GM21367 (cell line): ENCODE data around the gene PRUNE2.

ENCODE experiments used
- ATAC-seq: cut with Tn5 transposase; IDR thresholded peaks from one replicate; pipeline ENCODE4 v1.9.1; 2021; ENCODE audit not compliant: unreplicated experiment

The PRUNE2 gene

DNA sequence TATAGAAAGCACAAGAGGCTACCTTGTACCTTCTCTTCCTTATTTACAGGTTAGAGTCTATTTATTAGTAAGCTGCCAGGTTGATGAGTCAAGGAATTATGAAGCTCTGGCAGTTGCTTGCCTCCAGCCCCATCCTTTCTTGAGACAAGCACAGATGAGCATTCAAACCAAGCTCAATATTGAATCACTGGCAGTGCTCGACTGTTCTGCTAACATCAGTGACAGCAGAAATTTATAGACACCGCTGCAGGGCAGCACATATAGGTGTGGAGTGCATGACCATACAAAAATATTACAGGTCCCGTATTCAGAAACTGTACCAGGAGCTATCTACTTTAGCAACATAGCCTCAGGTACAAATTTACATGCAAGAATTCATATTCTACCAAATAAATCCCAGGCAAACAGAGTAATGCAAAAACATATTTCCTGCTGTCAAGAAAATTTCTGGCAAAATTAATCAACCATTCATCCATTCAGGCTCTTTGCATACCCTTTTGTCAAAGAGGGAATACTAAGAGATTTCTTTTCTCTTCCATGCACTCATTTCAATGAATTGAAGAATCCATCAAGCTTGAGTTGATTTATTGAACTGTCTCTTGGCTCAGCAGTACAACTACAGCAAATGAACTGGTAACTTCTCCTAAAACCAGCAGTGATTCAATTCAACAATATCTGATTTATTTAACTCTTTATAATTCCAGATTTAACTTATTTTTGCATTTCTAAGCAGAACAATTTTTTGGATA is 168.6 kb downstream of the PRUNE2 start:
- ATAC-seq = no peak

- ATAC-seq = no peak
These were observed 171.2 kb downstream of the PRUNE2 start for GRCh38 chr9:76734716-76735115.

GRCh38 chr9:76733096-76733495 is 172.8 kb downstream of the PRUNE2 start:
- ATAC-seq = no peak

- no peak for ATAC-seq
These were observed 173.5 kb downstream of the PRUNE2 start for GRCh38 chr9:76732341-76732958.

GRCh38 chr9:76730801-76731200 is 175.1 kb downstream of the PRUNE2 start:
- ATAC-seq = no peak

DNA sequence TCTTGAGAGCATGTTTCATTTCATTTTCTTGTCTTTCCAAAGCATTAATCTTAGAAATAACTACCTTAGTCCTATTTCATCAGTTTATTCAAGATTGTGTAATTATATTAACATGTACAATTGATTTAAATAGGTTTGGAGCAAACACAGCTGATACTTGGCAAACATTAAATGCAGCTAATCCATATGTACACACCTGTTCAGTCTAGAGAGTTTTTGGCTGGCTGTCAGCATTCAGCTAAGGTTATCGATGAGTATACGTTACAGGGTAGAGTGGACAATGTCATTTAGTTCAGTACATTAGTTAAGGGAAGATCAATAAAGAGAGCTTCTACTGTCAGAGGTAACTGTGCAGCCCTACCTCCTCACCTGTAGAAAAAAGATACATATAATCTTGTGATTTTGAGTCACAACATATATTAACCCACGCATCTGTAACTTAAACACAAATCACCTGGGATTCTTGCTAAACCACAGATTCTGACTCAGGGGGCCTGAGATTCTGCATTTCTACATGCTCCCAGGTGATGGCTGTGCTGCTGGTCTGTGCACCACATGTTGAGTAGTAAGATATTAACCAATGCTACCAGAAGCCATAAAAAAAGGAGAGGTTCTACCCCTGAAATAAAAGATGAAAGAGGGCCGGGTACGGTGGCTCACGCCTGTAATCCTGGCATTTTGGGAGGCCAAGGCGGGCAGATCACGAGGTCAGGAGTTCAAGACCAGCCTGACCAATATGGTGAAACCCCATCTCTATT is 175.8 kb downstream of the PRUNE2 start:
- no peak for ATAC-seq

- ATAC-seq = no peak
These were observed 176.8 kb downstream of the PRUNE2 start for GRCh38 chr9:76729116-76729515.

- ATAC-seq = no peak
These were observed 180.0 kb downstream of the PRUNE2 start for GRCh38 chr9:76725885-76726284.

DNA sequence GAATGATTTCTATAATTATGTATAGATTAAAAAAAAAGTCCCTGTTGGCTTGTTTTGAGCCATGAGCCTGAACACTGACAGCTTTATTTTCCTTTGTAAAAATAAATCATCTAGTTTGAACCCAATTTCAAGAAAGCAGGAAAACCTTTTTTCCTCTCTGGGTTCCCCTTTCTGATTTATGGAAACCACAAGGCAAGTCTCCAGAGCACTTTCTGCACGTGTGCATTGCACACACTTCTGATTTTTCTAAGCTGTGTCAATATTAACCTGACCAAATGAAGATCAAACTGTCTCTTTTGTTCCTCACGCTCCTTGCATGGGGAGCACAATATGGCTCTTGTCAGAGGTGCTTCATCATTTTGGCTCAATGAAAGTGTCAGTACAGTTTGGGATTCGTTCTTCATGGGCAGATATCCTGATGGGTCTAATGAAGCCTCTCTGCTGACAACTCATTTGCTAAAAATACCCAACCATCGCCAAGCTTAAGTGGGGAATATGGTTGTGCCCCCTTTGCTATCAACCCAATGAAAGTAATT is 180.8 kb downstream of the PRUNE2 start:
- no peak for ATAC-seq

- no peak for ATAC-seq
These were observed 185.7 kb downstream of the PRUNE2 start for GRCh38 chr9:76720245-76720644.

- no peak for ATAC-seq
These were observed 187.7 kb downstream of the PRUNE2 start for GRCh38 chr9:76718166-76718565.

DNA sequence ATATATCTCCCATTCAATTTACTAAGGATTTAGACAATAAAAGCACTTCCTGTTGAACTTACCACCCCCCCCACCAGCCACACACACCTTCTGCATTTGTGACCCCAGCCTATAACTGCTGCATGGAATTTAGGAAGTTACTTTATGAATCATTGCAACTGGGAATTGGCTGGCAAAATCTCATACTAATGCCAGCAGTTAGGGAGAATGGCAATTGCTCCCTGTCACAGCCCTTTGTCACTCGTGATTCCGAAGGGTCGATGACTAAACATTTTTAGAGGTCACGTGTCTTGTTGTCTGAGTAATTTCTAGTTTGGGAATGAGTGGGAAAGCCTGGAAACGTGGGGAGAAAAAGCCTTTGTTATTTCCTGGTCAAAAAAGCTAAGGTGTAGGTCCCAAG is 188.3 kb downstream of the PRUNE2 start:
- no peak for ATAC-seq

DNA sequence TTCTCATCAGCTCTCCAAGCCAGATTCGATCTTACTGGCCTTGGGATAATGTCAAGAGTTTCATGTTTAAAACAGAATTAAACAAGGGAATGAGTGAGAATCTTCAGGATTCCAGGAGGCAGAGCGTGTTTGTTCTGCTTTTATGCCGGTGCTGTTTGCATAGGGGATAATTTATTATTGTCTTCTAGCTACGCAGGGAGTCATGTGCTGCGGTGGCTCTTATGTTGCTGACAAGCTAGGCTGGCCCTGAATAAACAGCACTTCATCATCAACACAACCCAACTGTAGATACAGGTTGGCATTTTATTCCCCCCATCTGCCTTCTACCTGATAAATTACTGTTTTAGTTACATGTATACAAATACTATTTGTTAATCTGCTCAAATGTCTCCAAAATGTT is 188.7 kb downstream of the PRUNE2 start:
- no peak for ATAC-seq

DNA sequence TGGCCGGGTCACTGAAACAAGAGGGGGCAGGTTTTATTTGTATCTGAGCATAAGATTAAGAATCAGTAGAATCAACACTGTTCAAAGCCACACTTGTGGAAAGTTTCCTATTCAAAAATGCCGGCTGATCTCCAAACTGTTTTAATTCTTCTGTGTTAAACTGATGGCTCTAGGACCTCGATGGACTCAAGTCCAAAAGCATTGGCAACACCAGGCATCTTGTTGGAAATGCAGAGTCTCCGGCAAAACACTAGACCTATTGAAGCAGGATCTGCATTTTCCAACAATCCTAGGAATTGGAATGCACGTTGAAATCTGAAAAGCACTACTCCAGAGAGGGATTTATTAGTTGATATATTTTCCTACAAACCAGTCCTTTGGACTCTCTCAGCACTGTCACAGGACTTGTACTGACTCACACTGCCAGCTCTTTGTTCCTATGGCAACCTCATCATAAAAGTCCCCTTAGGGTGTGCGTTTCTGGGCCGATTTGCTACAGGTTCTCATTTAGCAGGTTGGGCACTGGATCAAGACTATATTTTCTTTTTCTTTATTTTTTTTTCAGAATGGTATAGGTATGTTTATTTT is 189.7 kb downstream of the PRUNE2 start:
- ATAC-seq = no peak

DNA sequence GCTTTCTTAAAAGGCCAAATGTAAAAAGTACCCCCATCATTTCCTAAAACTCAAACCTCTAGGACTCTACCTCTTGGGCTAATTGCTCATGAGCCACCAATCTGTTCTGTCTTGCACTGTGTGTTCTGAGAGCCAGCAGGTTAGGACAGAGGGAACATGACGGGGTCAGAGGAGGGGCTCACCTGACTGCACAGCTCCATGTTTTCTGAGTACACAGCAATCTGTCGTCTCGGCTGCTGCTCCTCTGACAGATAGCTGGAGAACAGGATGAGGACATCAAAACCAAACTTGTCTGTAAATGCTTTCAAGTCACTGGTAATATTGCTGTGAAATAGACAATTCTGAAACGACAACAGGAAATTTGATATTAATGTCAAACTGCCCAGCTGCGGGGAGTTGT is 192.5 kb downstream of the PRUNE2 start:
- no peak for ATAC-seq

GRCh38 chr9:76709020-76709419 is 196.9 kb downstream of the PRUNE2 start:
- ATAC-seq = no peak

- peak; percentile 63 for ATAC-seq
These were observed 198.4 kb downstream of the PRUNE2 start for GRCh38 chr9:76707510-76707909.

GRCh38 chr9:76704593-76705204 is 201.2 kb downstream of the PRUNE2 start:
- no peak for ATAC-seq

GRCh38 chr9:76703270-76703669 is 202.6 kb downstream of the PRUNE2 start:
- ATAC-seq = no peak

DNA sequence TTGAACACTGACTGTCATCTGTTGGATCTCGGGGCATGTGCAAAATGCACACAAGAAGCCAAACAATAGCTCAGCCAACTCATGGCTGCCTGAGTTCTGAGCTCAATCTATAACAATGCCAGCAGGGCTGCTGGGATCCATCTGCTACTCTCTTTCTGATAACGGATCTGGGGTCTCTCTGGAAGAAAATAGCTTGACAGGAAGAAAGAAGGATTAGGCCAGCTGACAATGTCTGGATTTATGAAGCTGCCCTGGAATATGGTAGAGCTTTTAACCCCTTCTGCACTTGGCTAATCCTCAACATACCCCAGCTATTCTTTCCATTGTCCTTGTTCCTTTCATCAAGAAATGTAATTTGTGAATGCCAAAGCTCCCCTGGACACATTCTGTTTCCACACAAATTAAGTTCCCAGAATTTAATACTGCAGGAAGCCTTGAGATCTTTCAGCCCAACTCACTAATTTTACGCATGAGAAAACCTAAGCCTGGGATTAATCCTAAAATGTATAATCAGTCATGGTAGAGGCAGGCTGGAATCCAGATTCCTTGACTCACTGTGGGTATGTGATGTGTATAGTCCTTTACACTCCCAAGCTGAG is 204.4 kb downstream of the PRUNE2 start:
- ATAC-seq = no peak

DNA sequence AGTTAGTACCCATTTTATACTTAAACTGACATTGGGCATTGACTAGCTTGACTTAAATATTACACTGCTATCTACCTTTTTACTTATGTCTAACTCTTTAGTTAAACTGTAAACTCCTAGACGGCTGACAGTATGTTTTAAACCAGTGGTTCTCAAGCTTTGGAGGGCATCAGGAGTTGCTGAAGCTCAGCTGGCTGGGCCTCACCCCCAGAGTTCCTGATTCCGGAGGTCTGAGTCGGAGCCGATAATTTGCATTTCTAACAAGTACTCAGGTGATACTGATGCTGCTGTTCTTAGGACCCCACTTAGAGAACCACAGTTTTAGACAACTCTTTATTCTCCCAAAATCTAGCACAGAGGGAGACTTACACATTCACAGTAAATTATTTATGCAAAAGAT is 205.0 kb downstream of the PRUNE2 start:
- no peak for ATAC-seq
